ENCODE measurements around the gene TNS3. TPM values are rescaled to one million over a fixed set of nuclear protein-coding genes. Genes with fewer than 3 reads are reported as not detected.

TNS3 gene
- total and polyA plus RNA-seq, 2 of the 13 experiments (the other 11 are each of a cell fraction or from before 2014, with no cell fraction given): 52.9 to 55.7 TPM

DNA sequence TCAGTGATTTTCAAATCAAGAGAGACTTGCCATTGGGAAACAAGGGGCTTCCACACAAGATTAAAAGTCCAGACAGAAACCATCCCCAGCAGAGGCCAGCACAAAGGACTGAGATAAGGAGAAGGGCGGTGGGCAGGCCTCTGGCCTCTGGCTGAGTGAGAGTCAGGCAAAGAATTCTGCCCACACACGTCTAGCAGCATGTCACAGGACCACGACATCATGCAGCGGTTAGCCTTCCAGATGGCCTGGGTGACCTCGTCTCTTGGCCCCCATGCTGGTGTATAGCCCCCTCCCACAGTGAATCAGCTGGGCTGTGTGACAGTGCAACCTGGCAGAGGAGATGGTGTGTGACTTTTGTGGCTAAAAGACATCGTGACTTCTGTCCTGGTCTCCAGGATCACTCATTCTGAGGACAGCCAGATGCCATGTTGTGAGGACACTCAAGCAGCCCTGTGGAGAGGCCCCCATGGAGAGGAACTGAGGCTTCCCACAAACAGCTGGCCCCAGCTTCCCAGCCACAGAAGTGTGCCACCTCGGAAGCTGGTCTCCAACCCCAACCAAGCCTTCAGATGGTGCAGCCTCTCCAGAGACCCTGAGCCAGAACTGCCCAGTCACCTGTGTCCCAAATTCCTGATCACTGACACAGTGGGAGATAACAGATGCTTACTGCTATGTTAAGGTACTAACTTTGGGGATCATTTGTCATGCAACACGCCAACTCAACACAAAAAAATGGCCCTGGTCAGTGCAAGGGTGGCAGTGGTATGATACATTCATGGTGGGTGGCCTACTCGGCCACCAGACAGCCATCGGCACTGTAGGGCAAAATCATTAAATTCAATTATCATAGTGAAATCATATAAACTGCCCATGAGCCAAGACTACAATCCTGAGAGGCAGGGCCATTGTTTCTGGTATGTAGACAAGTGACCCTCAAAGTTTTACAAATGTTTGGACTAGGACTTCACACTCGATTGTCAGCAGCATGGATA lies 73.2 kb downstream of the TNS3 start (continued):
- TF ChIP-seq, protein P1, sequence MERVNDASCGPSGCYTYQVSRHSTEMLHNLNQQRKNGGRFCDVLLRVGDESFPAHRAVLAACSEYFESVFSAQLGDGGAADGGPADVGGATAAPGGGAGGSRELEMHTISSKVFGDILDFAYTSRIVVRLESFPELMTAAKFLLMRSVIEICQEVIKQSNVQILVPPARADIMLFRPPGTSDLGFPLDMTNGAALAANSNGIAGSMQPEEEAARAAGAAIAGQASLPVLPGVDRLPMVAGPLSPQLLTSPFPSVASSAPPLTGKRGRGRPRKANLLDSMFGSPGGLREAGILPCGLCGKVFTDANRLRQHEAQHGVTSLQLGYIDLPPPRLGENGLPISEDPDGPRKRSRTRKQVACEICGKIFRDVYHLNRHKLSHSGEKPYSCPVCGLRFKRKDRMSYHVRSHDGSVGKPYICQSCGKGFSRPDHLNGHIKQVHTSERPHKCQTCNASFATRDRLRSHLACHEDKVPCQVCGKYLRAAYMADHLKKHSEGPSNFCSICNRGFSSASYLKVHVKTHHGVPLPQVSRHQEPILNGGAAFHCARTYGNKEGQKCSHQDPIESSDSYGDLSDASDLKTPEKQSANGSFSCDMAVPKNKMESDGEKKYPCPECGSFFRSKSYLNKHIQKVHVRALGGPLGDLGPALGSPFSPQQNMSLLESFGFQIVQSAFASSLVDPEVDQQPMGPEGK (CRISPR knock-in tag; IDR thresholded peaks at IDR 0.05): 0 out of 2 replicates have a peak, but pooled peaks have one; percentile 31
- TF ChIP-seq, protein P2, sequence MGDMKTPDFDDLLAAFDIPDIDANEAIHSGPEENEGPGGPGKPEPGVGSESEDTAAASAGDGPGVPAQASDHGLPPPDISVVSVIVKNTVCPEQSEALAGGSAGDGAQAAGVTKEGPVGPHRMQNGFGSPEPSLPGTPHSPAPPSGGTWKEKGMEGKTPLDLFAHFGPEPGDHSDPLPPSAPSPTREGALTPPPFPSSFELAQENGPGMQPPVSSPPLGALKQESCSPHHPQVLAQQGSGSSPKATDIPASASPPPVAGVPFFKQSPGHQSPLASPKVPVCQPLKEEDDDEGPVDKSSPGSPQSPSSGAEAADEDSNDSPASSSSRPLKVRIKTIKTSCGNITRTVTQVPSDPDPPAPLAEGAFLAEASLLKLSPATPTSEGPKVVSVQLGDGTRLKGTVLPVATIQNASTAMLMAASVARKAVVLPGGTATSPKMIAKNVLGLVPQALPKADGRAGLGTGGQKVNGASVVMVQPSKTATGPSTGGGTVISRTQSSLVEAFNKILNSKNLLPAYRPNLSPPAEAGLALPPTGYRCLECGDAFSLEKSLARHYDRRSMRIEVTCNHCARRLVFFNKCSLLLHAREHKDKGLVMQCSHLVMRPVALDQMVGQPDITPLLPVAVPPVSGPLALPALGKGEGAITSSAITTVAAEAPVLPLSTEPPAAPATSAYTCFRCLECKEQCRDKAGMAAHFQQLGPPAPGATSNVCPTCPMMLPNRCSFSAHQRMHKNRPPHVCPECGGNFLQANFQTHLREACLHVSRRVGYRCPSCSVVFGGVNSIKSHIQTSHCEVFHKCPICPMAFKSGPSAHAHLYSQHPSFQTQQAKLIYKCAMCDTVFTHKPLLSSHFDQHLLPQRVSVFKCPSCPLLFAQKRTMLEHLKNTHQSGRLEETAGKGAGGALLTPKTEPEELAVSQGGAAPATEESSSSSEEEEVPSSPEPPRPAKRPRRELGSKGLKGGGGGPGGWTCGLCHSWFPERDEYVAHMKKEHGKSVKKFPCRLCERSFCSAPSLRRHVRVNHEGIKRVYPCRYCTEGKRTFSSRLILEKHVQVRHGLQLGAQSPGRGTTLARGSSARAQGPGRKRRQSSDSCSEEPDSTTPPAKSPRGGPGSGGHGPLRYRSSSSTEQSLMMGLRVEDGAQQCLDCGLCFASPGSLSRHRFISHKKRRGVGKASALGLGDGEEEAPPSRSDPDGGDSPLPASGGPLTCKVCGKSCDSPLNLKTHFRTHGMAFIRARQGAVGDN (CRISPR knock-in tag; IDR thresholded peaks at IDR 0.05): 0 out of 2 replicates have a peak, but pooled peaks have one; percentile 13
- TF ChIP-seq ZNF792 (CRISPR knock-in tag; IDR thresholded peaks at IDR 0.05) (no peak), KLF12 (CRISPR knock-in tag; IDR thresholded peaks at IDR 0.05; ENCODE audit: borderline replicate concordance) (no peak)

Data from HepG2 (cell line).